ENCODE data around the gene FOXN3.

The FOXN3 gene

GRCh38 chr14:89384636-89385035 lies 32.4 kb downstream of the FOXN3 start:
- in situ Hi-C loops (cut with MboI; ENCODE audit: low sequenced_read_pairs) = no loop called here

GRCh38 chr14:89384023-89384422 lies 33.0 kb downstream of the FOXN3 start:
- in situ Hi-C loops (cut with MboI; ENCODE audit: low sequenced_read_pairs) = no loop called here

GRCh38 chr14:89382901-89383845 lies 33.9 kb downstream of the FOXN3 start:
- in situ Hi-C loops (cut with MboI; ENCODE audit: low sequenced_read_pairs) = no loop called here

- in situ Hi-C loops (cut with MboI; ENCODE audit: low sequenced_read_pairs) = no loop called here
Measured at GRCh38 chr14:89382487-89382886, 34.5 kb downstream of the FOXN3 start.

GRCh38 chr14:89379891-89380820 lies 36.9 kb downstream of the FOXN3 start:
- in situ Hi-C loops (cut with MboI; ENCODE audit: low sequenced_read_pairs) = no loop called here

- in situ Hi-C loops (cut with MboI; ENCODE audit: low sequenced_read_pairs) = no loop called here
Measured at GRCh38 chr14:89379006-89379405, 38.0 kb downstream of the FOXN3 start.

- in situ Hi-C loops (cut with MboI; ENCODE audit: low sequenced_read_pairs) = no loop called here
Measured at GRCh38 chr14:89378119-89378518, 38.9 kb downstream of the FOXN3 start.

GRCh38 chr14:89377544-89377943 lies 39.5 kb downstream of the FOXN3 start:
- in situ Hi-C loops (cut with MboI; ENCODE audit: low sequenced_read_pairs) = no loop called here

GRCh38 chr14:89374908-89375307 lies 42.1 kb downstream of the FOXN3 start:
- in situ Hi-C loops (cut with MboI; ENCODE audit: low sequenced_read_pairs) = no loop called here

GRCh38 chr14:89373185-89373584 lies 43.8 kb downstream of the FOXN3 start:
- in situ Hi-C loops (cut with MboI; ENCODE audit: low sequenced_read_pairs) = no loop called here

GRCh38 chr14:89372512-89372883 lies 44.5 kb downstream of the FOXN3 start:
- in situ Hi-C loops (cut with MboI; ENCODE audit: low sequenced_read_pairs) = no loop called here

GRCh38 chr14:89371585-89372511 lies 45.2 kb downstream of the FOXN3 start:
- in situ Hi-C loops (cut with MboI; ENCODE audit: low sequenced_read_pairs) = no loop called here

- in situ Hi-C loops (cut with MboI; ENCODE audit: low sequenced_read_pairs) = no loop called here
Measured at GRCh38 chr14:89370781-89371180, 46.3 kb downstream of the FOXN3 start.

- in situ Hi-C loops (cut with MboI; ENCODE audit: low sequenced_read_pairs) = no loop called here
Measured at GRCh38 chr14:89370381-89370780, 46.7 kb downstream of the FOXN3 start.

- in situ Hi-C loops (cut with MboI; ENCODE audit: low sequenced_read_pairs) = no loop called here
Measured at GRCh38 chr14:89369656-89370055, 47.4 kb downstream of the FOXN3 start.

GRCh38 chr14:89368490-89369477 lies 48.2 kb downstream of the FOXN3 start:
- in situ Hi-C loops (cut with MboI; ENCODE audit: low sequenced_read_pairs) = no loop called here

GRCh38 chr14:89367779-89368120 lies 49.3 kb downstream of the FOXN3 start:
- in situ Hi-C loops (cut with MboI; ENCODE audit: low sequenced_read_pairs) = no loop called here

GRCh38 chr14:89366864-89367778 lies 49.9 kb downstream of the FOXN3 start:
- in situ Hi-C loops (cut with MboI; ENCODE audit: low sequenced_read_pairs) = no loop called here

All from hTERT RPE-1 (cell line).